Neural cell (in vitro differentiated cells): Measurements from ENCODE around the gene CAMK2G. TPM values are rescaled to one million over a fixed set of nuclear protein-coding genes. Genes with fewer than 3 reads are reported as not detected.

Experiments
- H2AFZ ChIP-seq: fragments of 200-600, 300-800 bp; sonication (generic), shearing (Covaris generic); 2 replicates; pipeline ENCODE4 v1.6.0; 2014; ENCODE audit warnings: low read depth, mild to moderate bottlenecking, antibody characterized with exemption, low read length, moderate library complexity
- H3F3A ChIP-seq: fragments of 200-600 bp; shearing (Covaris generic); 2 replicates; pipeline ENCODE4 v1.6.1; 2016; ENCODE audit warnings: mild to moderate bottlenecking, moderate library complexity, mixed read lengths, antibody characterized with exemption, low read length; ENCODE audit not compliant: insufficient read depth, poor library complexity, severe bottlenecking
- H3K27ac ChIP-seq: fragments of 200-600, 300-800 bp; sonication (generic), shearing (Covaris generic); 2 replicates; pipeline ENCODE4 v1.5.1; 2014; ENCODE audit warnings: mild to moderate bottlenecking, low read length, moderate library complexity
- H3K27me3 ChIP-seq: fragments of 300-800, 200-600 bp; sonication (generic), shearing (Covaris generic); 2 replicates; pipeline ENCODE4 v1.6.0; 2014; ENCODE audit warnings: mild to moderate bottlenecking, low read depth, low read length, moderate library complexity; ENCODE audit not compliant: insufficient read depth
- H3K36me3 ChIP-seq: fragments of 300-800, 200-600 bp; sonication (generic), shearing (Covaris generic); 2 replicates; pipeline ENCODE4 v1.5.1; 2014; ENCODE audit warnings: mild to moderate bottlenecking, antibody characterized with exemption, low read length, moderate library complexity; ENCODE audit not compliant: insufficient read depth
- H3K4me2 ChIP-seq: fragments of 300-800, 200-600 bp; sonication (generic), shearing (Covaris generic); 2 replicates; pipeline ENCODE4 v1.6.0; 2014; ENCODE audit warnings: mild to moderate bottlenecking, low read length
- H3K4me3 ChIP-seq: fragments of 300-800, 200-600 bp; sonication (generic), shearing (Covaris generic); 2 replicates; pipeline ENCODE4 v1.5.1; 2014; ENCODE audit warnings: mild to moderate bottlenecking, low read length, moderate library complexity
- H3K79me2 ChIP-seq: fragments of 200-600 bp; shearing (Covaris generic); replicated peaks from 2 replicates; pipeline ENCODE4 v1.6.0; 2014; ENCODE audit warnings: mild to moderate bottlenecking, low read length, moderate library complexity; ENCODE audit not compliant: insufficient read depth
- H3K9ac ChIP-seq: fragments of 300-800, 200-600 bp; sonication (generic), shearing (Covaris generic); 2 replicates; pipeline ENCODE4 v1.6.1; 2016; ENCODE audit warnings: mild to moderate bottlenecking, low read length, mixed read lengths
- H3K9me2 ChIP-seq: fragments of 200-600 bp; shearing (Covaris generic); 2 replicates; pipeline ENCODE4 v1.6.1; 2016; ENCODE audit warnings: mild to moderate bottlenecking, low read length, mixed read lengths; ENCODE audit not compliant: insufficient read depth
- H3K9me3 ChIP-seq: fragments of 200-600, 300-800 bp; sonication (generic), shearing (Covaris generic); 2 replicates; pipeline ENCODE4 v1.6.1; 2016; ENCODE audit warnings: mild to moderate bottlenecking, mixed run types, low read length, moderate library complexity, mixed read lengths
- H4K20me1 ChIP-seq: fragments of 200-600 bp; shearing (Covaris generic); 2 replicates; pipeline ENCODE4 v1.6.1; 2016; ENCODE audit warnings: mild to moderate bottlenecking, mixed run types; ENCODE audit not compliant: insufficient read depth
- EP300 ChIP-seq: fragments of 450-650 bp; conservative IDR thresholded peaks from 2 replicates; pipeline ENCODE4 v1.6.1; 2014; ENCODE audit warnings: antibody characterized with exemption, mild to moderate bottlenecking, moderate library complexity; ENCODE audit not compliant: poor library complexity, severe bottlenecking
- EZH2 ChIP-seq: fragments of 200-600, 300-800 bp; shearing (Covaris generic), sonication (generic); IDR thresholded peaks from 2 replicates; pipeline ENCODE4 v1.6.1; 2014; ENCODE audit warnings: antibody characterized with exemption, low read length, borderline replicate concordance, mild to moderate bottlenecking; ENCODE audit not compliant: insufficient read depth, poor library complexity, severe bottlenecking
- MXI1 ChIP-seq: fragments of 450-650 bp; conservative IDR thresholded peaks from 2 replicates; pipeline ENCODE4 v1.6.1; 2014; ENCODE audit warnings: antibody characterized with exemption, mild to moderate bottlenecking; ENCODE audit not compliant: poor library complexity, severe bottlenecking
- POLR2AphosphoS5 ChIP-seq: IDR thresholded peaks from 2 replicates; pipeline ENCODE4 v1.6.1; 2012
- RAD21 ChIP-seq: fragments of 450-650 bp; conservative IDR thresholded peaks from 2 replicates; pipeline ENCODE4 v1.6.1; 2014; ENCODE audit warnings: antibody characterized with exemption, mild to moderate bottlenecking, moderate library complexity
- SMC3 ChIP-seq: fragments of 450-650 bp; conservative IDR thresholded peaks from 2 replicates; pipeline ENCODE4 v1.6.1; 2014; ENCODE audit warnings: antibody characterized with exemption, mild to moderate bottlenecking, moderate library complexity; ENCODE audit not compliant: poor library complexity
- TAF1 ChIP-seq: IDR thresholded peaks from 2 replicates; pipeline ENCODE4 v1.6.1; 2012; ENCODE audit warnings: low read depth
- polyA plus RNA-seq: library from polyadenylated mRNA; depleted of rRNA; stranded (reverse); fragments of >200 nt; gene quantifications from 2 replicates; pipeline ENCODE4 v1.2.3, GENCODE V29; 2014
- TF ChIP-seq, protein P1 (sequence below): fragments of 450-650 bp; IDR thresholded peaks from 2 replicates; pipeline ENCODE4 v1.5.1; 2014; ENCODE audit warnings: antibody characterized with exemption, mild to moderate bottlenecking, moderate library complexity; ENCODE audit not compliant: poor library complexity, severe bottlenecking
- TF ChIP-seq, protein P2 (sequence below): IDR thresholded peaks from 2 replicates; pipeline ENCODE4 v1.6.1; 2012; ENCODE audit warnings: borderline replicate concordance

The CAMK2G gene
- polyA plus RNA-seq, 1 donor from 2014 or later, result 55.4 TPM

DNA sequence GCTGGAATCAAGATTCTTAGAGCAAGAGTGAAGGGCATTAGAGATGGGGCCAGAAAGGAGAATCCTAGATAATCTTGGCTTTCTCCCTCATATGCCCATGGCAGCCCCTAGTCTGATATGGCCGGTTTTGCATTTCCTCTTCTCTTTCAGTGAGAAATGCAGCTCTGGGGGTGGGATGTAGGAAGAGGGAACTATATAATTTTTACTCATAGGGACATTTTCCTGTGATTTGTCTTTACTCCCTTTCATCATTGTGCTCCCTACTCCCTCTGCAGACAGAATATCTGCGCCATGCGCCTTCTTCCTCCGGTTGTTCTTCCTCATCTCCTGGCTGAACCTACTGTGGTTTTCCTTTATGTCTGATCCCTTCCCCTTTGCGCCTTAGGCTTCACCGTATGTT, 109.3 kb downstream of the CAMK2G start:
- H4K20me1 ChIP-seq, result no peaks in the 10 kb centered on the region
- TF ChIP-seq, protein P1, sequence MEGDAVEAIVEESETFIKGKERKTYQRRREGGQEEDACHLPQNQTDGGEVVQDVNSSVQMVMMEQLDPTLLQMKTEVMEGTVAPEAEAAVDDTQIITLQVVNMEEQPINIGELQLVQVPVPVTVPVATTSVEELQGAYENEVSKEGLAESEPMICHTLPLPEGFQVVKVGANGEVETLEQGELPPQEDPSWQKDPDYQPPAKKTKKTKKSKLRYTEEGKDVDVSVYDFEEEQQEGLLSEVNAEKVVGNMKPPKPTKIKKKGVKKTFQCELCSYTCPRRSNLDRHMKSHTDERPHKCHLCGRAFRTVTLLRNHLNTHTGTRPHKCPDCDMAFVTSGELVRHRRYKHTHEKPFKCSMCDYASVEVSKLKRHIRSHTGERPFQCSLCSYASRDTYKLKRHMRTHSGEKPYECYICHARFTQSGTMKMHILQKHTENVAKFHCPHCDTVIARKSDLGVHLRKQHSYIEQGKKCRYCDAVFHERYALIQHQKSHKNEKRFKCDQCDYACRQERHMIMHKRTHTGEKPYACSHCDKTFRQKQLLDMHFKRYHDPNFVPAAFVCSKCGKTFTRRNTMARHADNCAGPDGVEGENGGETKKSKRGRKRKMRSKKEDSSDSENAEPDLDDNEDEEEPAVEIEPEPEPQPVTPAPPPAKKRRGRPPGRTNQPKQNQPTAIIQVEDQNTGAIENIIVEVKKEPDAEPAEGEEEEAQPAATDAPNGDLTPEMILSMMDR, result no peak
- TF ChIP-seq EP300 (no peak), RAD21 (no peak), SMC3 (no peak), POLR2AphosphoS5 (no peak), EZH2 (no peak), MXI1 (no peak), TAF1 (no peak)
- TF ChIP-seq, protein P2, sequence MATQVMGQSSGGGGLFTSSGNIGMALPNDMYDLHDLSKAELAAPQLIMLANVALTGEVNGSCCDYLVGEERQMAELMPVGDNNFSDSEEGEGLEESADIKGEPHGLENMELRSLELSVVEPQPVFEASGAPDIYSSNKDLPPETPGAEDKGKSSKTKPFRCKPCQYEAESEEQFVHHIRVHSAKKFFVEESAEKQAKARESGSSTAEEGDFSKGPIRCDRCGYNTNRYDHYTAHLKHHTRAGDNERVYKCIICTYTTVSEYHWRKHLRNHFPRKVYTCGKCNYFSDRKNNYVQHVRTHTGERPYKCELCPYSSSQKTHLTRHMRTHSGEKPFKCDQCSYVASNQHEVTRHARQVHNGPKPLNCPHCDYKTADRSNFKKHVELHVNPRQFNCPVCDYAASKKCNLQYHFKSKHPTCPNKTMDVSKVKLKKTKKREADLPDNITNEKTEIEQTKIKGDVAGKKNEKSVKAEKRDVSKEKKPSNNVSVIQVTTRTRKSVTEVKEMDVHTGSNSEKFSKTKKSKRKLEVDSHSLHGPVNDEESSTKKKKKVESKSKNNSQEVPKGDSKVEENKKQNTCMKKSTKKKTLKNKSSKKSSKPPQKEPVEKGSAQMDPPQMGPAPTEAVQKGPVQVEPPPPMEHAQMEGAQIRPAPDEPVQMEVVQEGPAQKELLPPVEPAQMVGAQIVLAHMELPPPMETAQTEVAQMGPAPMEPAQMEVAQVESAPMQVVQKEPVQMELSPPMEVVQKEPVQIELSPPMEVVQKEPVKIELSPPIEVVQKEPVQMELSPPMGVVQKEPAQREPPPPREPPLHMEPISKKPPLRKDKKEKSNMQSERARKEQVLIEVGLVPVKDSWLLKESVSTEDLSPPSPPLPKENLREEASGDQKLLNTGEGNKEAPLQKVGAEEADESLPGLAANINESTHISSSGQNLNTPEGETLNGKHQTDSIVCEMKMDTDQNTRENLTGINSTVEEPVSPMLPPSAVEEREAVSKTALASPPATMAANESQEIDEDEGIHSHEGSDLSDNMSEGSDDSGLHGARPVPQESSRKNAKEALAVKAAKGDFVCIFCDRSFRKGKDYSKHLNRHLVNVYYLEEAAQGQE, result no peak
- no peak overlapping the region for H3K4me2 ChIP-seq
- H3K9ac ChIP-seq, result no peak overlapping the region
- H2AFZ ChIP-seq, result no peak overlapping the region
- H3K79me2 ChIP-seq, result no peaks in the 10 kb centered on the region
- H3K9me3 ChIP-seq, result no peaks in the 10 kb centered on the region
- H3K36me3 ChIP-seq, result no peaks in the 10 kb centered on the region
- H3F3A ChIP-seq, result no peaks in the 10 kb centered on the region
- H3K4me3 ChIP-seq, result no peak overlapping the region
- H3K27me3 ChIP-seq, result no peaks in the 10 kb centered on the region
- no peaks in the 10 kb centered on the region for H3K9me2 ChIP-seq
- no peak overlapping the region for H3K27ac ChIP-seq

DNA sequence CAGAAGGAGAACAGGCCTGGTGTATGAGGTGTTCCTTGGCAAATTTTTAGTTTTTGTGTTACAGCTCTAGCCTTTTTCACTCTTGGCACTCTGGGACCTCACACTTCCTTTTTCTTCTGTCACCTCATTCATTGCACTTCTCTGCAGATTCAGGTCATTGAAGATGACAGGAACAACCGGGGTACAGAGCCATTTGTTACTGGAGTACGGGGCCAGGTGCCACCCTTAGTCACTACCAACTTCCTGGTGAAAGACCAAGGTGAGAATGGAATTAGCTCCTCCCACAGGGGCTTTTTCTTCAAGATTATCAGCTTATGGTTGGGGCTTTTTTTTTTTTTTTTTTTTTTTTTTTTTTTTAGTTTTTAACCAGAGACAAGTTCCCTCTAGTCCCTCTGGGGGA, 111.0 kb downstream of the CAMK2G start:
- Histone ChIP-seq H3K9me2 (no peaks in the 10 kb centered on the region), H3K36me3 (no peaks in the 10 kb centered on the region), H2AFZ (no peak overlapping the region), H3K79me2 (no peaks in the 10 kb centered on the region), H3K27me3 (no peaks in the 10 kb centered on the region), H3K27ac (no peak overlapping the region), H3K9me3 (no peaks in the 10 kb centered on the region), H3K4me2 (no peak overlapping the region), H3K4me3 (no peak overlapping the region), H3F3A (no peaks in the 10 kb centered on the region), H3K9ac (no peak overlapping the region), H4K20me1 (no peaks in the 10 kb centered on the region)
- TF ChIP-seq, protein P1, result no peak
- TF ChIP-seq TAF1 (no peak), EP300 (no peak), SMC3 (no peak)
- TF ChIP-seq, protein P2, result no peak
